HepG2 (cell line): Measurements from ENCODE around the gene ZNF548. TPM values are rescaled to one million over a fixed set of nuclear protein-coding genes. Genes with fewer than 3 reads are reported as not detected.

ENCODE experiments used
- DMTF1 ChIP-seq: sonication (generic); formaldehyde crosslinking; IDR thresholded peaks from 2 replicates; pipeline ENCODE4 v1.4.0; 2020; ENCODE audit warnings: mild to moderate bottlenecking, missing genetic modification reagents
- EED ChIP-seq: sonication (generic); formaldehyde crosslinking; IDR thresholded peaks from 2 replicates; pipeline ENCODE4 v1.5.0; 2020; ENCODE audit warnings: mild to moderate bottlenecking, missing genetic modification reagents
- FUBP1 ChIP-seq: sonication (generic); formaldehyde crosslinking; IDR thresholded peaks from 2 replicates; pipeline ENCODE4 v1.5.1; 2020; ENCODE audit warnings: missing genetic modification reagents, mild to moderate bottlenecking, borderline replicate concordance
- ZBTB43 ChIP-seq: sonication (generic); formaldehyde crosslinking; conservative IDR thresholded peaks from 2 replicates; pipeline ENCODE4 v1.4.0; 2020; ENCODE audit warnings: missing genetic modification reagents
- ZNF121 ChIP-seq: sonication (generic); formaldehyde crosslinking; IDR thresholded peaks from 2 replicates; pipeline ENCODE4 v1.5.0; 2020; ENCODE audit warnings: mild to moderate bottlenecking, missing genetic modification reagents
- ZNF230 ChIP-seq: sonication (generic); formaldehyde crosslinking; IDR thresholded peaks from 2 replicates; pipeline ENCODE4 v1.4.0; 2020; ENCODE audit warnings: mild to moderate bottlenecking, missing genetic modification reagents
- ZNF580 ChIP-seq: IDR thresholded peaks from 2 replicates; pipeline ENCODE4 v1.6.1; 2016; ENCODE audit warnings: low read depth, borderline replicate concordance
- ZNF720 ChIP-seq: sonication (generic); formaldehyde crosslinking; IDR thresholded peaks from 2 replicates; pipeline ENCODE4 v1.4.0; 2020; ENCODE audit warnings: missing genetic modification reagents
- polyA plus RNA-seq, 8 experiments: library from polyadenylated mRNA; depleted of rRNA in 3 of 8; stranded (reverse) in 7 of 8; unstranded in 1 of 8; fragments of >200 nt; fragmentation: Illumina TruSeq in 4 of 8; extraction: Trizol in 4 of 8; gene quantifications; 2 replicates each; pipeline versions ENCODE4 v1.2.1 to v1.2.3, GENCODE V29; 2011 to 2016; ENCODE audit warnings: low read depth in 4 of 8, missing spikeins in 1 of 8, mixed read lengths in 1 of 8; ENCODE audit not compliant: insufficient read depth in 1 of 8
- total RNA-seq, 5 experiments: library from RNA; depleted of rRNA; stranded (reverse); fragments of >200 nt; fragmentation: Illumina TruSeq; extraction: Trizol; gene quantifications; 2 replicates each; pipeline ENCODE4 v1.2.3, GENCODE V29; 2016; ENCODE audit warnings: low read depth in 1 of 5
- TF ChIP-seq, protein P1 (sequence below): sonication (generic); formaldehyde crosslinking; IDR thresholded peaks from 2 replicates; pipeline ENCODE4 v1.5.0; 2020; ENCODE audit warnings: missing genetic modification reagents
- TF ChIP-seq, protein P2 (sequence below): sonication (generic); formaldehyde crosslinking; IDR thresholded peaks from 2 replicates; pipeline ENCODE4 v1.5.0; 2020; ENCODE audit warnings: missing genetic modification reagents, mild to moderate bottlenecking, borderline replicate concordance
- TF ChIP-seq, protein P3 (sequence below): IDR thresholded peaks from 2 replicates; pipeline ENCODE4 v1.6.1; 2016; ENCODE audit warnings: low read depth, control low read depth
- TF ChIP-seq, protein P4 (sequence below): sonication (generic); formaldehyde crosslinking; conservative IDR thresholded peaks from 2 replicates; pipeline ENCODE4 v1.8.0; 2022; ENCODE audit warnings: missing genetic modification reagents

ZNF548 gene
- total and polyA plus RNA-seq, 2 of the 13 experiments (the other 11 are each of a cell fraction or from before 2014, with no cell fraction given): 19.6 to 24.9 TPM

- TF ChIP-seq FUBP1 (no peak), ZNF720 (no peak), EED (0 out of 2 replicates have a peak, but pooled peaks have one; percentile 58), ZNF121 (no peak), ZBTB43 (CRISPR knock-in tag) (no peak), ZNF230 (CRISPR knock-in tag) (peak; percentile 50; the same call in 1 of the 2 replicates), DMTF1 (CRISPR knock-in tag) (no peak; the same call in 1 of the 2 replicates), ZNF580 (no peak)
- TF ChIP-seq, protein P1, sequence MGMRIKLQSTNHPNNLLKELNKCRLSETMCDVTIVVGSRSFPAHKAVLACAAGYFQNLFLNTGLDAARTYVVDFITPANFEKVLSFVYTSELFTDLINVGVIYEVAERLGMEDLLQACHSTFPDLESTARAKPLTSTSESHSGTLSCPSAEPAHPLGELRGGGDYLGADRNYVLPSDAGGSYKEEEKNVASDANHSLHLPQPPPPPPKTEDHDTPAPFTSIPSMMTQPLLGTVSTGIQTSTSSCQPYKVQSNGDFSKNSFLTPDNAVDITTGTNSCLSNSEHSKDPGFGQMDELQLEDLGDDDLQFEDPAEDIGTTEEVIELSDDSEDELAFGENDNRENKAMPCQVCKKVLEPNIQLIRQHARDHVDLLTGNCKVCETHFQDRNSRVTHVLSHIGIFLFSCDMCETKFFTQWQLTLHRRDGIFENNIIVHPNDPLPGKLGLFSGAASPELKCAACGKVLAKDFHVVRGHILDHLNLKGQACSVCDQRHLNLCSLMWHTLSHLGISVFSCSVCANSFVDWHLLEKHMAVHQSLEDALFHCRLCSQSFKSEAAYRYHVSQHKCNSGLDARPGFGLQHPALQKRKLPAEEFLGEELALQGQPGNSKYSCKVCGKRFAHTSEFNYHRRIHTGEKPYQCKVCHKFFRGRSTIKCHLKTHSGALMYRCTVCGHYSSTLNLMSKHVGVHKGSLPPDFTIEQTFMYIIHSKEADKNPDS (CRISPR knock-in tag): no peak
- TF ChIP-seq, protein P2, sequence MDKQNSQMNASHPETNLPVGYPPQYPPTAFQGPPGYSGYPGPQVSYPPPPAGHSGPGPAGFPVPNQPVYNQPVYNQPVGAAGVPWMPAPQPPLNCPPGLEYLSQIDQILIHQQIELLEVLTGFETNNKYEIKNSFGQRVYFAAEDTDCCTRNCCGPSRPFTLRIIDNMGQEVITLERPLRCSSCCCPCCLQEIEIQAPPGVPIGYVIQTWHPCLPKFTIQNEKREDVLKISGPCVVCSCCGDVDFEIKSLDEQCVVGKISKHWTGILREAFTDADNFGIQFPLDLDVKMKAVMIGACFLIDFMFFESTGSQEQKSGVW (CRISPR knock-in tag): no peak
- TF ChIP-seq, protein P3, sequence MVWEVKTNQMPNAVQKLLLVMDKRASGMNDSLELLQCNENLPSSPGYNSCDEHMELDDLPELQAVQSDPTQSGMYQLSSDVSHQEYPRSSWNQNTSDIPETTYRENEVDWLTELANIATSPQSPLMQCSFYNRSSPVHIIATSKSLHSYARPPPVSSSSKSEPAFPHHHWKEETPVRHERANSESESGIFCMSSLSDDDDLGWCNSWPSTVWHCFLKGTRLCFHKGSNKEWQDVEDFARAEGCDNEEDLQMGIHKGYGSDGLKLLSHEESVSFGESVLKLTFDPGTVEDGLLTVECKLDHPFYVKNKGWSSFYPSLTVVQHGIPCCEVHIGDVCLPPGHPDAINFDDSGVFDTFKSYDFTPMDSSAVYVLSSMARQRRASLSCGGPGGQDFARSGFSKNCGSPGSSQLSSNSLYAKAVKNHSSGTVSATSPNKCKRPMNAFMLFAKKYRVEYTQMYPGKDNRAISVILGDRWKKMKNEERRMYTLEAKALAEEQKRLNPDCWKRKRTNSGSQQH (CRISPR knock-in tag): no peak
- TF ChIP-seq, protein P4, sequence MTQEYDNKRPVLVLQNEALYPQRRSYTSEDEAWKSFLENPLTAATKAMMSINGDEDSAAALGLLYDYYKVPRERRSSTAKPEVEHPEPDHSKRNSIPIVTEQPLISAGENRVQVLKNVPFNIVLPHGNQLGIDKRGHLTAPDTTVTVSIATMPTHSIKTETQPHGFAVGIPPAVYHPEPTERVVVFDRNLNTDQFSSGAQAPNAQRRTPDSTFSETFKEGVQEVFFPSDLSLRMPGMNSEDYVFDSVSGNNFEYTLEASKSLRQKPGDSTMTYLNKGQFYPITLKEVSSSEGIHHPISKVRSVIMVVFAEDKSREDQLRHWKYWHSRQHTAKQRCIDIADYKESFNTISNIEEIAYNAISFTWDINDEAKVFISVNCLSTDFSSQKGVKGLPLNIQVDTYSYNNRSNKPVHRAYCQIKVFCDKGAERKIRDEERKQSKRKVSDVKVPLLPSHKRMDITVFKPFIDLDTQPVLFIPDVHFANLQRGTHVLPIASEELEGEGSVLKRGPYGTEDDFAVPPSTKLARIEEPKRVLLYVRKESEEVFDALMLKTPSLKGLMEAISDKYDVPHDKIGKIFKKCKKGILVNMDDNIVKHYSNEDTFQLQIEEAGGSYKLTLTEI (CRISPR knock-in tag): no peak
Observed at GRCh38 chr19:57435062-57435978, 45.7 kb downstream of the ZNF548 start, which contains the start of gene ZNF749 (continued).
